GM23338 (cell line): Measurements from ENCODE around the gene SSH3. TPM values are rescaled to one million over a fixed set of nuclear protein-coding genes. Genes with fewer than 3 reads are reported as not detected.

Experiments used
- ATAC-seq: fragments of 200-7000 bp; cut with Tn5 transposase; 3 replicates; pipeline ENCODE4 v1.9.1; 2020
- DNase-seq: peaks from one replicate; pipeline ENCODE4 v3.0.0-alpha.2; 2015; ENCODE audit warnings: low spot score
- H2AFZ ChIP-seq: fragments of 200-600 bp; sonication (generic); 2 replicates; pipeline ENCODE4 v1.8.0; 2016; ENCODE audit warnings: antibody characterized with exemption, mild to moderate bottlenecking, moderate library complexity
- H3F3A ChIP-seq: fragments of 200-600 bp; sonication (generic); replicated peaks from 2 replicates; pipeline ENCODE4 v1.8.0; 2017; ENCODE audit warnings: antibody characterized with exemption, mixed run types, low read depth
- H3K27ac ChIP-seq: fragments of 200-600 bp; sonication (generic); 2 replicates; pipeline ENCODE4 v1.6.1; 2016; ENCODE audit warnings: low read depth
- H3K27me3 ChIP-seq: fragments of 200-600 bp; sonication (generic); 2 replicates; pipeline ENCODE4 v1.8.0; 2016; ENCODE audit warnings: mild to moderate bottlenecking, mixed run types, moderate library complexity; ENCODE audit not compliant: insufficient read depth
- H3K36me3 ChIP-seq: fragments of 200-600 bp; sonication (generic); 2 replicates; pipeline ENCODE4 v1.8.0; 2016; ENCODE audit warnings: mild to moderate bottlenecking; ENCODE audit not compliant: insufficient read depth
- H3K4me1 ChIP-seq: fragments of 200-600 bp; sonication (generic); 2 replicates; pipeline ENCODE4 v1.8.0; 2016; ENCODE audit warnings: mild to moderate bottlenecking, moderate library complexity; ENCODE audit not compliant: insufficient read depth
- H3K4me2 ChIP-seq: fragments of 200-600 bp; sonication (generic); 2 replicates; pipeline ENCODE4 v1.7.1; 2017; ENCODE audit warnings: mixed run types
- H3K4me3 ChIP-seq: fragments of 200-600 bp; sonication (generic); 2 replicates; pipeline ENCODE4 v1.6.1; 2016; ENCODE audit warnings: mixed run types
- H3K79me2 ChIP-seq: fragments of 200-600 bp; sonication (generic); replicated peaks from 2 replicates; pipeline ENCODE4 v1.8.0; 2017; ENCODE audit warnings: mild to moderate bottlenecking; ENCODE audit not compliant: insufficient read depth
- H3K9me2 ChIP-seq: fragments of 200-600 bp; sonication (generic); 2 replicates; pipeline ENCODE4 v1.8.0; 2017; ENCODE audit not compliant: insufficient read depth
- H4K20me1 ChIP-seq: fragments of 200-600 bp; sonication (generic); replicated peaks from 2 replicates; pipeline ENCODE4 v1.8.0; 2017; ENCODE audit warnings: mild to moderate bottlenecking; ENCODE audit not compliant: insufficient read depth
- H3K27ac Mint-ChIP-seq: 2 replicates; pipeline ENCODE4 v1.8.0; 2020; ENCODE audit warnings: inconsistent platforms, mild to moderate bottlenecking, moderate library complexity, mixed read lengths
- H3K27me3 Mint-ChIP-seq: 3 replicates; pipeline ENCODE4 v1.8.0; 2022; ENCODE audit warnings: low read depth, mild to moderate bottlenecking, moderate library complexity, mixed read lengths, inconsistent platforms; ENCODE audit not compliant: insufficient read depth, poor library complexity
- H3K36me3 Mint-ChIP-seq: 3 replicates; pipeline ENCODE4 v1.8.0; 2021; ENCODE audit warnings: low read depth, mild to moderate bottlenecking, inconsistent platforms, moderate library complexity, mixed read lengths
- H3K4me1 Mint-ChIP-seq: 3 replicates; pipeline ENCODE4 v1.8.0; 2020; ENCODE audit warnings: mild to moderate bottlenecking, inconsistent platforms, mixed read lengths
- H3K4me3 Mint-ChIP-seq: 3 replicates; pipeline ENCODE4 v1.8.0; 2021; ENCODE audit warnings: moderate library complexity, mild to moderate bottlenecking, inconsistent platforms, mixed read lengths
- H3K9me3 Mint-ChIP-seq: 3 replicates; pipeline ENCODE4 v1.8.0; 2020; ENCODE audit warnings: moderate library complexity, mild to moderate bottlenecking, inconsistent platforms, mixed read lengths
- CREB1 ChIP-seq: fragments of 250-450 bp; sonication (Bioruptor Pico); IDR thresholded peaks from 2 replicates; pipeline ENCODE4 v1.5.0; 2020; ENCODE audit warnings: low read depth, mild to moderate bottlenecking, moderate library complexity
- CTCF ChIP-seq, 2 experiments: fragments of 200-600 bp in 1 of 2; sonication (generic) in 1 of 2; conservative IDR thresholded peaks; 2 replicates each; pipeline versions ENCODE4 v1.5.1 to v1.6.1; 2016 to 2017; ENCODE audit warnings: antibody characterized with exemption in 2 of 2, low read depth in 2 of 2, mild to moderate bottlenecking in 2 of 2, moderate library complexity in 1 of 2
- ETS1 ChIP-seq: IDR thresholded peaks from 2 replicates; pipeline ENCODE4 v1.6.1; 2016; ENCODE audit warnings: antibody characterized with exemption
- EZH2 ChIP-seq: fragments of 200-600 bp; sonication (generic); IDR thresholded peaks from one replicate; pipeline ENCODE4 v1.8.0; 2017; ENCODE audit warnings: antibody characterized with exemption, mild to moderate bottlenecking, low read depth; ENCODE audit not compliant: unreplicated experiment
- EZH2phosphoT487 ChIP-seq: fragments of 200-600 bp; sonication (generic); IDR thresholded peaks from one replicate; pipeline ENCODE4 v1.8.1; 2018; ENCODE audit warnings: antibody characterized with exemption; ENCODE audit not compliant: unreplicated experiment
- JUNB ChIP-seq: IDR thresholded peaks from one replicate; pipeline ENCODE4 v1.6.1; 2016; ENCODE audit warnings: antibody characterized with exemption; ENCODE audit not compliant: unreplicated experiment
- NANOG ChIP-seq: IDR thresholded peaks from 2 replicates; pipeline ENCODE4 v1.6.1; 2016; ENCODE audit warnings: antibody characterized with exemption, borderline replicate concordance
- POLR2AphosphoS5 ChIP-seq: IDR thresholded peaks from 2 replicates; pipeline ENCODE4 v1.6.1; 2016; ENCODE audit warnings: antibody characterized with exemption, low read depth
- REST ChIP-seq: IDR thresholded peaks from one replicate; pipeline ENCODE4 v1.6.1; 2018; ENCODE audit warnings: antibody characterized with exemption; ENCODE audit not compliant: unreplicated experiment
- STAT1 ChIP-seq: IDR thresholded peaks from one replicate; pipeline ENCODE4 v1.6.1; 2016; ENCODE audit warnings: antibody characterized with exemption; ENCODE audit not compliant: unreplicated experiment
- ZNF114 ChIP-seq: fragments of 250-450 bp; sonication (Bioruptor Pico); IDR thresholded peaks from 2 replicates; pipeline ENCODE4 v1.5.0; 2020; ENCODE audit warnings: mild to moderate bottlenecking, moderate library complexity
- ZNF331 ChIP-seq: fragments of 250-450 bp; sonication (Bioruptor Pico); IDR thresholded peaks from 2 replicates; pipeline ENCODE4 v1.5.0; 2020; ENCODE audit warnings: low read depth, mild to moderate bottlenecking, moderate library complexity
- ZNF462 ChIP-seq: fragments of 250-450 bp; sonication (Bioruptor Pico); IDR thresholded peaks from 2 replicates; pipeline ENCODE4 v1.5.0; 2020; ENCODE audit warnings: mild to moderate bottlenecking, moderate library complexity
- polyA plus RNA-seq: library from polyadenylated mRNA; unstranded; fragments of >200 nt; fragmentation: Nextera tagmentation; extraction: Ambion mirVana; gene quantifications from 2 replicates; pipeline ENCODE4 v1.2.1, GENCODE V29; 2016
- total RNA-seq: library from RNA; depleted of rRNA; stranded (reverse); fragments of >200 nt; shearing (Covaris generic); gene quantifications from 2 replicates; pipeline ENCODE4 v1.2.3, GENCODE V29; 2014

SSH3 gene
- total and polyA plus RNA-seq, 2 experiments from 2014 or later = 17.8 to 40.0 TPM

GRCh38 chr11:67321313-67321871 is 18.1 kb downstream of the SSH3 start:
- H4K20me1 ChIP-seq = no peaks in the 10 kb centered on the region
- no peak for TF ChIP-seq EZH2phosphoT487
- TF ChIP-seq ETS1 = no peak
- no peak for TF ChIP-seq CTCF (conservative IDR thresholded peaks at IDR 0.05; ENCODE audit: low read depth in 2 of 2)
- no peak for TF ChIP-seq ZNF331
- TF ChIP-seq POLR2AphosphoS5 = no peak
- TF ChIP-seq ZNF114 (CRISPR knock-in tag) = no peak
- TF ChIP-seq REST = no peak
- TF ChIP-seq STAT1 = no peak
- no peak for TF ChIP-seq EZH2
- no peak for TF ChIP-seq NANOG
- TF ChIP-seq JUNB = no peak
- no peak for TF ChIP-seq ZNF462 (CRISPR knock-in tag)
- TF ChIP-seq CREB1 (CRISPR knock-in tag) = no peak
- Mint-ChIP-seq H3K4me3 (no peak overlapping the region), H3K9me3 (no peaks in the 10 kb centered on the region; the same call in 2 of the 3 replicates), H3K4me1 (peaks cover 9% of the 10 kb centered on the region), H3K36me3 (no peaks in the 10 kb centered on the region; the same call in 2 of the 3 replicates), H3K27ac (no peak overlapping the region), H3K27me3 (peaks cover 23% of the 10 kb centered on the region)
- H3K4me3 ChIP-seq = no peak overlapping the region
- no peaks in the 10 kb centered on the region for H3K79me2 ChIP-seq
- no peak overlapping the region for H3K27ac ChIP-seq
- peaks cover 22% of the 10 kb centered on the region for H3K27me3 ChIP-seq
- peaks cover 6% of the 10 kb centered on the region for H3K4me1 ChIP-seq
- H3K36me3 ChIP-seq = no peaks in the 10 kb centered on the region
- H2AFZ ChIP-seq = no peak overlapping the region
- H3F3A ChIP-seq = peaks cover 11% of the 10 kb centered on the region; the same call in 1 of the 2 replicates
- DNase-seq (no peak), ATAC-seq (no peak)
- H3K4me2 ChIP-seq = no peak overlapping the region
- no peaks in the 10 kb centered on the region for H3K9me2 ChIP-seq
